ENCODE measurements around the gene PARPBP.
A peak's percentile ranks its signal among the peaks of the same experiment; 100 is the strongest.
"Not testable (repeated sequence)": the region's sequence is repeated elsewhere in the genome, so short reads cannot be mapped to it uniquely, and the experiment has no call there.

Gene PARPBP, protein sequence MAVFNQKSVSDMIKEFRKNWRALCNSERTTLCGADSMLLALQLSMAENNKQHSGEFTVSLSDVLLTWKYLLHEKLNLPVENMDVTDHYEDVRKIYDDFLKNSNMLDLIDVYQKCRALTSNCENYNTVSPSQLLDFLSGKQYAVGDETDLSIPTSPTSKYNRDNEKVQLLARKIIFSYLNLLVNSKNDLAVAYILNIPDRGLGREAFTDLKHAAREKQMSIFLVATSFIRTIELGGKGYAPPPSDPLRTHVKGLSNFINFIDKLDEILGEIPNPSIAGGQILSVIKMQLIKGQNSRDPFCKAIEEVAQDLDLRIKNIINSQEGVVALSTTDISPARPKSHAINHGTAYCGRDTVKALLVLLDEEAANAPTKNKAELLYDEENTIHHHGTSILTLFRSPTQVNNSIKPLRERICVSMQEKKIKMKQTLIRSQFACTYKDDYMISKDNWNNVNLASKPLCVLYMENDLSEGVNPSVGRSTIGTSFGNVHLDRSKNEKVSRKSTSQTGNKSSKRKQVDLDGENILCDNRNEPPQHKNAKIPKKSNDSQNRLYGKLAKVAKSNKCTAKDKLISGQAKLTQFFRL

DNA sequence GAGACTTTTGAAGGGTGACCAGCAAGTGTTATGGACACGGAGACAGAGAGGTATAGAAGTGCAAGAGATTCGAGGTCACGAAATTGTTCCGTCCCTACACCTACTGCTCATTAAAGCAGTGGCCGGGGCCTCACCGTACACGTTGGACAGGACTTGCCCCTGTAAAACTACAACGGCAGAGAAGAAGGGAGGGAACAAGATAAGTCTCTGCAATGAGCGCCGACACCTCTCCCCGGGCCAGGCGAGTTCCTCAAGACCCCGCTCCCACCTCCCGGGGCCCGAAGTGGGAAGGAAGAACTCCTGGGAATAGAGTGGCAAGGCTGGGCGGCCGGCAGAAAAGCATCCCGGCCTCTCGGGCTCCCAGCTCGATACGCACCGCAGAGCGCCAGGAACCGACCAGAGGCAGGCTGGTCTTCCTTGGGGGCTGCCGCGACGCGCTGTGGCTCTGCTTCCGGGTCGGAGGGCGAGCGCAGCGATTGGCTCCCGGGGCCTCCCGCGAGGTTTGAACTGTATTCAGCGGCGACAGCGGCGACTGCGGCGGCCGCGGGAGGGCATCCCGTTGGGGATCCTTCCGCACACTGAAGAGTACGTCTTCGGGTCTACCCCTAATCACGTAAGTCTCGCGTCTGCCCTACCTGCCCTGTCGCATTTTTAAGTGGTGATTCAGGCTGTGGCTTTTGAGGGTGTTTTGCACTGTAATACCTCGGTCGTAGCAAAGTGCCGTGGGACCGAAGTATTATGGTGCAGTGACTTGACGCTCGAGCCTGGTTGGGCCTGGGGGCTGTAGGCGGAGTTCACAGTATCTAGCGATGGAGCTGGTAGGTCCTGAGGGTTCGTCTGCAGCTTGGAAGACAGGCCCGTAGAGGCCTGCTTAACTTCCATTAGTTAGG is at the start of gene PARPBP, which contains the start of gene NUP37:
Gene PARPBP, plus strand, starts transcription at position 510 of the 890 bp plus-strand sequence. CDS start 3,706 bp downstream, outside the sequence.
Gene NUP37, minus strand, starts transcription at position 441 of the 890 bp plus-strand sequence. CDS start 1,596 bp downstream, outside the sequence.
- peak; percentile 91 for DNase-seq

DNA sequence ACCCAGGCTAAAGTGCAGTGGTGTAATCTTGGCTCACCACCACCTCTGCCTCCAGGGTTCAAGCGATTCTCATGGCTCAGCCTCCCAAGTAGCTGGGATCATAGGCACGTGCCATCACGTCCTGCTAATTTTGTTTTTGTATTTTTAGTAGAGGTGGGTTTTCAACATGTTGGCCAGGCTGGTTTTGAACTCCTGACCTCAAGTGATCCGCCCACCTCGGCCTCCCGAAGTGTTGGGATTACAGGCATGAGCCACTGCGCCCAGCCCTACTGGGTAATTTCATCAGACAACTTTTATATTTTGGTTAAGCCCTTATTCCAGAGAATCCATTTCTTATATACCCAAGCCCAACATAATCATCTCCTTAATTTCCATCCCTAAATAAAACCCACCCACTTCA is 47.9 kb upstream of the PARPBP start:
- not testable (repeated sequence) for DNase-seq

DNA sequence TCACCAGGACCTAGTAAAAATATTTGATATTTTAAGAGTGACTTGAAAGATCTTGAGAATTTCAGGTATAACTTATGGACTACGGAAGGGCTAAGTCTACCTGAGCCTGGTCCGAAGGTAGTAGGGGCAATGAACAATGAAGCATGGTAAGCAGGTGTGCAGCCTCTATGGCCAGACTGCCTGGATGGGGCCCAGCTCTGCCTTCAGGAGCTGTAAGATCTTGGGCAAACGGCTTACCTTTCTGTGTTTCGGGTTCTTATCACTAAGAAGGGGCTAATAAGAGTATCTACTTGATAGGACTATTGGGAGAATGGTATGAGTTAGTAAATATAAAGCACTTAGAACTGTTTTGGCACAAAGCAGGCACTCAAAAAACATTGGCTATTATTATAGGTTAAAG is 39.1 kb upstream of the PARPBP start:
- no peak for DNase-seq

DNA sequence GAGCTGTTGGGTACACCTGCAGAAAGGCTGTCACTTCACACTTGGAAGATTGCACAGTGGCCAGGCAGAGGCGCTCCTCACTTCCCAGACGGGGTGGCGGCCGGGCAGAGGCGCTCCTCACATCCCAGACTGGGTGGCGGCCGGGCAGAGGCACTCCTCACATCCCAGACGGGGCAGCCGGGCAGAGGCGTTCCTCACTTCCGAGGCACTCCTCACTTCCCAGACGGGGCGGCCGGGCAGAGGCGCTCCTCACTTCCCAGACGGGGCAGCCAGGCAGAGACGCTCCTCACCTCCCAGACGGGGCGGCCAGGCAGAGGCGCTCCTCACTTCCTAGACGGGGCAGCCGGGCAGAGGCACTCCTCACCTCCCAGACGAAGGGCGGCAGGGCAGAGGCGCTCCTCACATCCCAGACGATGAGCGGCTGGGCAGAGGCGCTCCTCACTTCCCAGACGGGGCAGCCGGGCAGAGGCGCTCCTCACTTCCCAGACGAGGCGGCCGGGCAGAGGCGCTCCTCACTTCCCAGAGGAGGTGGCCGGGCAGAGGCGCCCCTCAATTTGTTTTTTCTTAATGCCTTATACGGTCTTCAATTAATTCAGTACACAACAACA is 30.7 kb upstream of the PARPBP start:
- DNase-seq, result not testable (repeated sequence)

DNA sequence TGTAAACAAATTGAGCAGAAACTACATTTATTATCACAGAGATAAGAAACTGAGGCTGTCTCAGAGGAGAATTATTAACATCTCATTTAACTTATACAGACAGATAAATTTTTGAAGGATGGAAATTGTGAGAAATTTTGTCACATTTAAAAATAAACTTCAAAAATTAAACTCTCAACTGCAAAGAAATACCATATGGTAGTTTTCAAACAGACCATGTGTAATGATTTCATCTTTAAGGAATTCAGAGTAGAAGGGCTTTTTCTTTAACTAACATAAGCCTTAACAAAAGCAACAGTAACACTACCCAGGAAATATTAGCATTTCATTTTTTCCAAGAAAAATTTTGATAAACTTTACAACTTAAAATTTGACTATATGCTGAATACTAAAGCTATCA is 26.7 kb upstream of the PARPBP start:
- DNase-seq, result no peak

DNA sequence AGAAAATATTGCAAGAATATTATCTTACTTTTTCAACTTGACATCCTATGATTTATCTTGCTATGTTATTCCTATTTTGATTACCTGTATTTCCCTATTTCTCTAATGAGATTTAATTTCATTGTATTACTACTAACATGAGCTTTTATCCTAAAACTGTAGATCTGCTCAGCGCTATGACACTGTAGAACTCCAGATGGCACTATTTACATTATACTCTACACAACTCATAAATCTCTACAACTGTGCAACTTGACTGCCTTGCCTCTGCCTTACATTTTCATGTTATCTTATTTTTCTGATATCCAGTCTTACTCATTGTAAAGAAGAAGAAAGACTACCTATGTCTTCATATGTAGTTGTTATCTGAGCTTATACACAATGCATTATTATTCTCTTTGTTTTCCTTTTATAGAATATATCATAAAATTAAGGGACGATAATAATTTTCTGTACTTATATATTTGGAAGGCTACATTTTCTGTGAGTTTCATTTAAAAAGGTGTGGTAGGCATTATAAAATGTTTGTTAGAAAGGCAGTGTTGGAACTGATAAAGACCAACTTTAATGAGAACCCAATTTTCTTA is 24.2 kb upstream of the PARPBP start:
- DNase-seq, result no peak

DNA sequence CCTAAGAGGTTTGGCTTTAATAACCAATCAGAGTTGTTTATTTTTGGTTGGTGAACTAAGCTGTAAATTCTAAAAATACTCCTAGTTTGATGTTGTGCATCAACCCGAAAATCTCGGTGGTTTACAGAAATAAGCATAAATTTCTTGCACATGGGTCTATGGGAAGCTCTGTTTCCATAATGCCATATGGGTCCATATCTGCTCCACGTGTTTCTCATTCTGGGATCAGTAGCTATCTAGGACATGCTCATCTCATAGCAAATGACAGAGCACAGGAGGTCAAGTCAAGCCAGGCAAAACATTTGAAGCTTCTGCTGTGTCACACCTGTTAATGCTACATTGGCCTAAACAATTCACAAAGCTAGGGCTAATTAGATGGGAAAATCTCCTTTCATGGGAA is 23.1 kb upstream of the PARPBP start:
- DNase-seq, result no peak

DNA sequence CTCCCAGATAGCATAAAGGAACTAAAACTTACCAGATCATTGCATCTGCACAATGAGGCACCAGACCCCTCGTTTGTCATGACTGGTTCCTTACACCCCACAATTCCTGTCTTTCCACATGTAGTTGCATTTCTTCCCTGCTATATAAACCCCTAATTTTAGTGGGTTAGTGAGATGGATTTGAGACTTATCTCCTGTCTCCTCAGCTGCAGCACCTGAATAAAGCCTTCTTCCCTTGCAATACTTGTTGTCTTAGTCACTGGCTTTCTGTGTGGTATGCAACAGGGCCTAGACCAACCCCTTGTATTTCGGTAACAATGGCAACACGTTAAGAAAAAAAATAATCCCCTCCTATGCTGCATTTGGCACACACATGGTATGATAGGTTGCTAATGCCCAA is 13.1 kb upstream of the PARPBP start:
- no peak for DNase-seq

DNA sequence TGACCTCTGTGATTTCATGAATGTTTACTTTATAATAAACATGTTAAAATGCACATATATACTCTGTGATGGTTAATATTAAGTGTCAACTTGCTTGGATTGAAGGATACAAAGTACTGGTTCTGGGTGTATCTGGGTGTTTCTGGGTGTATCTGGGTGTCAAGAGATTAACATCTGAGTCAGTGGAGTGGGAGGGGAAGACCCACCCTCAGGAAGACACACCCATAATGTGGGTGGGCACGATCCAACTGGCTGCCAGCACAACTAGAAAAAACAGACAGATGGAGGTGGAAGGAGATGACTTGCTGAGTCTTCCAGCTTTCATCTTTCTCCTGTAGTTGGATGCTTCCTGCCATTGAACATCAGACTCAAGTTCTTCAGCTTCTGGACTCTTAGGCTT is 12.0 kb upstream of the PARPBP start:
- DNase-seq, result no peak

DNA sequence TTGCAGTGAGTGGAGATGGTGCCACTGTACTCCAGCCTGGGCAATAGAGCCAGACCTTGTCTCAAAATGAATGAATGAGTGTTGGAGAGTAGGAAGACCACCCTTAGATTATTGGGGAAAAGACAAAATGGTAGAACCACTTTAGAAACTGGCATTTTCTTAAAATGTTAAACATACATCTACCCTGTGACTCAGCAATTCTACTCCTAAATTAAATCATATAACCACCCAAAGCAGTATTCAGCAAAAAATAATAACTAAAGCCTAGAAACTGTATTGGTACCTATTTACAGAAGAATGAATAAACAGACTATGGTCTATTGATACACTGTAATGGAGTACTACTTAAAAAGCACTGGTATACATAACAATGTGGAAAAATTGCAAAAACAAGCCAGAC is 9.2 kb upstream of the PARPBP start:
- no peak for DNase-seq

DNA sequence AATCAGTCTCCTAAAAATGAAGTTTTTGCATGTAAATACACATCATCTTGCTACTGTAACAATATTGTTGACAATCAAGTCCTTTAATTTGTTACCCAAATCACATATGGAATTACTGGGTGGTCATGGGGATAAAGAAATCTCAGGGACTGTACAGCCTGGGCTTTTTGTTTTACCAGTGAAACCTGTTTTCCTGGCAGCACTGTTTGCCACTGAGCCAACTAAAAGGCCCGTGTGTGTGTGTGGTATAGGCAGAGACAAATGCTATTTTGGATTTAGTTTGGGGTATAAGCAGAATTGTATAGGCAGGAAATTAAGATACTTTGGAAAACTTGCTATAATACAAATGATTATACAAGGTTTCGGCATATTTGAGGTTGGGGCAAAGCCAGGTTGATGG is 5.8 kb upstream of the PARPBP start:
- no peak for DNase-seq

DNA sequence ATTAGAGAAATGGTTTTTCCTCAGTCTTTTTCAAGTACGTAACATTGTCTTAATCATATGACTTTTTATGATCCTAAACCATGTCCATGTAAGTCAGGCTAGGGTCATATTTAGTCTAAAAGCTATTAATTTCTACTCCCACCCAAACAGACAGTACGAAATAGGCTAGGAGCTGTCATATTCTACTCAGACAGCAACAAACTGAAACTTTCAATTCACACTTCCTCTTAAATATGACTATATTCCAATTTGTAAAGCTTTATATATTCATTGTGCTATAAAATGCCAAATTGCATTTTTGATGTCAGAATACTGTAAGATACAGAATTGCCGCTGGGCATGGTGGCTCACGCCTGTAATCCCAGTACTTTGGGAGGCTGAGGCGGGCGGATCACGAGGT is 3.6 kb upstream of the PARPBP start:
- no peak for DNase-seq

DNA sequence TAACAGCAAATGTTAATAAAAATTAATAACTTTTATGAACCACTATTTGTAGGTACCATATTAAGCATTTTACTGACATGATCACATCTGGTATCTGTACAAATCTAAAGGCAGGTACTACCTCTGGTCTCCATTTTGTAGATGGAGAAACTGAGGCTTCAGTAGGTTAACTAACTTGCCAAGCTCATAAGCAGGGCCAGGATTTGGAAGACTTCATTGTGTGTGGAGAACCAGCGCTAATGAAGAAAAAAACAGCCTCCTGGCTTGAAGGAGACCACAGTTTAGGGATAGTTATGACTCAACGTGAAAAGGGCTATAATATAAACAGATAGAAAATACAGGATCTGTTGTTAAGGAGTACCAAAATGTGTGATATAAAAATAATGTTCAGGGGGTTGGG is 1.1 kb upstream of the PARPBP start:
- no peak for DNase-seq

DNA sequence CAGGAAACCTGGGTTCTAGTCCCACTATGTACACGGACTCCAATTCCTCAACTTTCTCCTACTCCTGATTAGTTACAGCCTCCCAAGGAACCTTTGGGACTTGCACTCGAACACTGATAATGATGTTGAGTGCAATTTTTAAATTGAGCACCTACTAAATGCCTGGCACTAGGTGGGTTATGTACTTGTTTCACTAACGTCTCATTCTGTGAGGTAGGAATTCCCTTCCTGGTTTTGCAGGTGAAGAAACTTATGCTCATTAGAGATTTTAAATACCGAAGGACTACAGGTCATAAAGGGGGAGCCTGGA is 536 bp downstream of the PARPBP start:
- DNase-seq, result no peak

DNA sequence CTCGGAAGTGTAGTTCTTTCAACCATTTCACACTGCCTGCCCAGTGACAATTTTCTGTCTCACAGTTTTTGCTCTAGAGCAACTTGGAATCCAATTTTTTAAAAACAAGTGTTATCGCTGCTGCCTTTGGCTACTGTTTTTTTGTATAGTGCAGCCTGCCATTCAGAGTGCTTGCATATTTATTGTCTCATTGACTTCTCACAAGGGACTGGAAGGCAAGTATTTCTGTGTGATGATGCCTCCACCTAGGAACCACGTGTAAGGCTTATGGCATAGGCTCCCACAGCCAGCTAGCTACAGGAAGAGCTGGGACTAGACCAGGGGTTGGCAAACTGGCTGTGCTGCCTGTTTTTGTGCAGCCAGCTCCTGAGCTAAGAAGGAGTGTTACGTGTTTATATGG is 903 bp downstream of the PARPBP start:
- DNase-seq, result no peak

DNA sequence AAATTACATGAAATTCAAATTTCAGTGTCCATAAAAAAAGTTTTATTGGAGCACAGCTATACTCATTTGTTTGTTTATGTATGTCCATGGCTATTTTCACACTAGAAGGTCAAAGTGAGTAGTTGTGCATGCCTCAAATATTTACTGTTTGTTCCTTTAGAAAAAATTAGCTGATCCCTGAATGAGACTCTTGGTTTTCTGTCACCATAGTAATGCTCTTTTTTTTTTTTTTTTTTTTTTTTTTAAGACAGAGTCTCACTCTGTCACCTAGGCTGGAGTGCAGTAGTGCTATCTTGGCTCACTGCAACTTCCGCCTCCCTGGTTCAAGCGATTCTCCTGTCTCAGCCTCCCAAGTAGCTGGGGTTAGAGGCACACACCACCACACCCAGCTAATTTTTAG is 1.3 kb downstream of the PARPBP start:
- DNase-seq, result not testable (repeated sequence)

DNA sequence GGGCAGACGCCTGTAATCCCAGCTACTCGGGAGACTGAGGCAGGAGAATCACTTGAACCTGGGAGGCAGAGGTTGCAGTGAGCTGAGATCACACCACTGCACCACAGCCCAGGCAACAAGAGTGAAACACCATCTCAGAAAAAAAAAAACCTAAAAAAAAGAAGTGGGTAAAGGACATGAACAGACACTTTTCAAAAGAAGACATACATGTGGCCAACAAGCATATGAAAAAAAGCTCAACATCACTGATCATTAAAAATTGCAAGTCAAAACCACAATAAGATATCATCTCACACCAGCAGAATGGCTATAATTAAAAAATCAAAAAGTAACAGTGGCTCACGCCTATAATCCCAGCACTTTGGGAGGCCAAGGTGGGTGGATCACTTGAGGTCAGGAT is 10.7 kb downstream of the PARPBP start:
- not testable (repeated sequence) for DNase-seq

DNA sequence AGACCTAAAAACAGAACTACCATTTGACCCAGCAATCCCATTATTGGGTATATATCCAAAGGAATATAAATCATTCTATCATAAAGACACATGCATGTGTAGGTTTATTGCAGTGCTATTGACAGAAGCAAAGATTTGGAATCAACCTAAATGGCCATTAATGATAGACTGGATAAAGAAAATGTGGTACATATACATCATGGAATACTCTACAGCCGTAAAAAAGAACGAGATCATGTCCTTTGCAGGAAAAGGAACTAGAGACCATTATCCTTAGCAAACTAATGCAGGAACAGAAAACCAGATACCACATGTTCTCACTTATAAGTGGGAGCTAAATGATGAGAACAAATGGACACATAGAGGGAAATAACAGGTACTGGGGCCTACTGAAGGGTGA is 11.5 kb downstream of the PARPBP start:
- DNase-seq, result not testable (repeated sequence)

DNA sequence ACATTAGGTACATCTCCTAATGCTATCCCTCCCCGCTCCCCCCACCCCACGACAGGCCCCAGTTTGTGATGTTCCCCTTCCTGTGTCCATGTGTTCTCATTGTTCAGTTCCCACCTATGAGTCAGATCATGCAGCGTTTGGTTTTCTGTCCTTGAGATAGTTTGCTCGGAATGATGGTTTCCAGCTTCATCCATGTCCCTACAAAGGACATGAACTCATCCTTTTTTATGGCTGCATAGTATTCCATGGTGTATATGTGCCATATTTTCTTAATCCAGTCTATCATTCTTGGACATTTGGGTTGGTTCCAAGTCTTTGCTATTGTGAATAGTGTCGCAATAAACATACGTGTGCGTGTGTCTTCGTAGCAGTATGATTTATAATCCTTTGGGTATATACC is 17.6 kb downstream of the PARPBP start:
- not testable (repeated sequence) for DNase-seq

DNA sequence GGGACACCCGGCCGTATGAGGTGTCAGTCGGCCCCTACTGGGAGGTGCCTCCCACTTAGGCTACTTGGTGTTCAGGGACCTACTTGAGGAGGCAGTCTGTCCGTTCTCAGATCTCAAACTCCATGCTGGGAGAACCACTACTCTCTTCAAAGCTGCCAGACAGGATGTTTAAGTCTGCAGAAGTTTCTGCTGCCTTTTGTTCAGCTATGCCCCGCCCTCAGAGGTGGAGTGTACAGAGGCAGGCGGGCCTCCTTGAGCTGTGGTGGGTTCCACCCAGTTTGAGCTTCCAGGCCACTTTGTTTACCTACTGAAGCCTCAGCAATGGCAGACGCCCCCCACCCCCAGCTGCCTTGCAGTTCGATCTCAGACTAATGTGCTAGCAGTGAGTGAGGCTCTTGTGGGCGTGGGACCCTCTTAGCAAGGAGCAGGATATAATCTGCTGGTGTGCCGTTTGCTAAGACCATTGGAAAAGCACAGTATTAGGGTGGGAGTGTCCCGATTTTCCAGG is 22.9 kb downstream of the PARPBP start:
- not testable (repeated sequence) for DNase-seq

DNA sequence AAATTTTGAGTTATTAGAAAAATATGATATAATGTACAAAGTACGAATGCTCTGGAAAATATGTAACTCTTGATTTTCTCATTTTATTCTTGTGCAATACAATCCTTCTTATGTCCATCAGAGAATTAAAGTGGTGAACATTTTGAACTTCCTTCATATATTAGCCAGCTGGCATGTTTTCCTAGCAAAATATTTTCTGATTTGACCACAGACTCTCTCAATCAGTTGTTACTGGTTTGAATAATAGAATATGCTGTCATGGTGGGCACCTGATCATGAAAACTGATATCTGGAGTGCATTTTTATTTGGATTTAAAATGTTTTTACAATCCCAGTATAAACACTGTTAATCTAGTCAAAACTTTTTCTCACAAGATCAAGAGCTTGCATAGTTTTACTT is 24.2 kb downstream of the PARPBP start:
- DNase-seq, result no peak

DNA sequence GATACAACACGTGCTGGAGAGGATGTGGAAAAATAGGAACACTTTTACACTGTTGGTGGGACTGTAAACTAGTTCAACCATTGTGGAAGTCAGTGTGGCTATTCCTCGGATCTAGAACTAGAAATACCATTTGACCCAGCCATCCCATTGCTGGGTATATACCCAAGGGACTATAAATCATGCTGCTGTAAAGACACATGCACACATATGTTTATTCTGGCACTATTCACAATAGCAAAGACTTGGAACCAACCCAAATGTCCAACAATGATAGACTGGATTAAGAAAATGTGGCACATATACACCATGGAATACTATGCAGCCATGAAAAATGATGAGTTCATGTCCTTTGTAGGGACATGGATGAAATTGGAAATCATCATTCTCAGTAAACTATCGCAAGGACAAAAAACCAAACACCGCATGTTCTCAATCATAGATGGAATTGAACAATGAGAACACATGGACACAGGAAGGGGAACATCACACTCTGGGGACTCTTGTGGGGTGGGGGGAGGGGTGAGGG is 27.1 kb downstream of the PARPBP start:
- not testable (repeated sequence) for DNase-seq
